Upper lobe of left lung (tissue), 4 donors: ENCODE measurements around the gene LIPM.

ENCODE experiments used
- EP300 ChIP-seq, 4 donors: sonication (generic); formaldehyde crosslinking; IDR thresholded peaks; one replicate each; pipeline ENCODE4 v1.5.1; 2017; ENCODE audit warnings: antibody characterized with exemption in 4 of 4, control low read depth in 2 of 4
- POLR2A ChIP-seq, 4 donors: fragments of 450-650 bp; IDR thresholded peaks; one replicate each; pipeline ENCODE4 v1.5.1; 2016 to 2017; ENCODE audit warnings: antibody characterized with exemption in 4 of 4, mild to moderate bottlenecking in 2 of 4
- POLR2AphosphoS5 ChIP-seq, 2 donors: sonication (generic); formaldehyde crosslinking; IDR thresholded peaks; one replicate each; pipeline ENCODE4 v1.5.1; 2017; ENCODE audit warnings: antibody characterized with exemption in 2 of 2
- TF ChIP-seq, protein P1 (sequence below), 6 experiments: fragments of 450-650 bp in 4 of 6; fragments of 200-600 bp in 2 of 6; sonication (generic) in 2 of 6; IDR thresholded peaks; one replicate each; pipeline ENCODE4 v1.5.1; 2016 to 2019; ENCODE audit warnings: antibody characterized with exemption in 6 of 6

- no peak for TF ChIP-seq POLR2AphosphoS5 (IDR thresholded peaks at IDR 0.05)
- TF ChIP-seq, protein P1, sequence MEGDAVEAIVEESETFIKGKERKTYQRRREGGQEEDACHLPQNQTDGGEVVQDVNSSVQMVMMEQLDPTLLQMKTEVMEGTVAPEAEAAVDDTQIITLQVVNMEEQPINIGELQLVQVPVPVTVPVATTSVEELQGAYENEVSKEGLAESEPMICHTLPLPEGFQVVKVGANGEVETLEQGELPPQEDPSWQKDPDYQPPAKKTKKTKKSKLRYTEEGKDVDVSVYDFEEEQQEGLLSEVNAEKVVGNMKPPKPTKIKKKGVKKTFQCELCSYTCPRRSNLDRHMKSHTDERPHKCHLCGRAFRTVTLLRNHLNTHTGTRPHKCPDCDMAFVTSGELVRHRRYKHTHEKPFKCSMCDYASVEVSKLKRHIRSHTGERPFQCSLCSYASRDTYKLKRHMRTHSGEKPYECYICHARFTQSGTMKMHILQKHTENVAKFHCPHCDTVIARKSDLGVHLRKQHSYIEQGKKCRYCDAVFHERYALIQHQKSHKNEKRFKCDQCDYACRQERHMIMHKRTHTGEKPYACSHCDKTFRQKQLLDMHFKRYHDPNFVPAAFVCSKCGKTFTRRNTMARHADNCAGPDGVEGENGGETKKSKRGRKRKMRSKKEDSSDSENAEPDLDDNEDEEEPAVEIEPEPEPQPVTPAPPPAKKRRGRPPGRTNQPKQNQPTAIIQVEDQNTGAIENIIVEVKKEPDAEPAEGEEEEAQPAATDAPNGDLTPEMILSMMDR (IDR thresholded peaks at IDR 0.05) = no peak
- no peak for TF ChIP-seq POLR2A (IDR thresholded peaks at IDR 0.05)
- no peak for TF ChIP-seq EP300 (IDR thresholded peaks at IDR 0.05)
These were observed 25.8 kb downstream of the LIPM start for GRCh38 chr10:88828310-88828709.
